Measurements from ENCODE around the gene RCCD1. TPM values are rescaled to one million over a fixed set of nuclear protein-coding genes. Genes with fewer than 3 reads are reported as not detected.

Gene RCCD1
- total RNA-seq: 10 to 100 TPM; 30.0 to 30.9 TPM

GRCh38 chr15:90954712-90955623 is at the start of gene RCCD1:
Gene RCCD1, plus strand, starts transcription at chr15:90954884. Its CDS starts 1,851 bp downstream, at chr15:90956735.
- no peaks in the 10 kb centered on the region for H3K9me3 Mint-ChIP-seq
- H3K27me3 Mint-ChIP-seq: no peaks in the 10 kb centered on the region
- no peak for TF ChIP-seq CTCF (IDR thresholded peaks at IDR 0.05)
- peak; percentile 94 for ATAC-seq
- H3K27ac Mint-ChIP-seq: peak within 1 kb of the TSS; percentile 94
- peak within 1 kb of the TSS; percentile 85 for H3K4me3 Mint-ChIP-seq
- CTCF ChIA-PET: interaction anchor here (1.0 to 8.0 kb wide), 13 partner anchors 11 to 317 kb away, joined by 3 to 178 read pairs (median 20); partner anchors contain the start of genes HDDC3, MAN2A2, SV2B and UNC45A
- intact Hi-C loops (cut with micrococcal nuclease): loop anchor here (5.0 kb wide), 1 partner anchor 317 kb away; no protein-coding TSS in a partner anchor
- peaks cover 38% of the 10 kb centered on the region for H3K36me3 Mint-ChIP-seq (ENCODE audit: low read depth)
- DNase-seq: peak; percentile 96
- POLR2A ChIA-PET: interaction anchor here (0.7 to 8.3 kb wide), 12 partner anchors 17 to 72 kb away, joined by 3 to 98 read pairs (median 4); partner anchors contain the start of genes HDDC3, MAN2A2 and UNC45A
- H3K4me1 Mint-ChIP-seq (ENCODE audit: low read depth): peaks cover 5% of the 10 kb centered on the region

GRCh38 chr15:90905306-90906180 is 49.1 kb upstream of the RCCD1 start:
- ATAC-seq: no peak
- H3K9me3 Mint-ChIP-seq: no peaks in the 10 kb centered on the region
- H3K27ac Mint-ChIP-seq: no peak overlapping the region
- intact Hi-C loops (cut with micrococcal nuclease): no loop called here
- POLR2A ChIA-PET: interaction anchor here (1.2 to 14.2 kb wide), 8 partner anchors 9 to 188 kb away, joined by 3 to 133 read pairs (median 6); partner anchors contain the start of genes BLM, HDDC3, RCCD1 and UNC45A
- no peak for TF ChIP-seq CTCF (IDR thresholded peaks at IDR 0.05)
- H3K27me3 Mint-ChIP-seq: no peaks in the 10 kb centered on the region
- H3K4me3 Mint-ChIP-seq: no peak overlapping the region
- no peak for DNase-seq
- peaks cover 22% of the 10 kb centered on the region for H3K4me1 Mint-ChIP-seq (ENCODE audit: low read depth)
- CTCF ChIA-PET: interaction anchor here (1.3 to 16.4 kb wide), 3 partner anchors 13 to 28 kb away, joined by 3 to 255 read pairs (median 89); partner anchors contain the start of genes FES, HDDC3 and UNC45A
- H3K36me3 Mint-ChIP-seq (ENCODE audit: low read depth): peaks cover 45% of the 10 kb centered on the region

GRCh38 chr15:90906181-90906849 is 48.4 kb upstream of the RCCD1 start:
- DNase-seq (no peak), ATAC-seq (no peak)
- TF ChIP-seq CTCF (IDR thresholded peaks at IDR 0.05): no peak
- POLR2A ChIA-PET: interaction anchor here (1.2 to 14.2 kb wide), 3 partner anchors 8 to 26 kb away, joined by 5 to 133 read pairs (median 12); partner anchors contain the start of genes HDDC3 and UNC45A
- Mint-ChIP-seq H3K27me3 (no peaks in the 10 kb centered on the region), H3K4me1 (ENCODE audit: low read depth) (peaks cover 19% of the 10 kb centered on the region), H3K9me3 (no peaks in the 10 kb centered on the region), H3K4me3 (no peak overlapping the region), H3K27ac (no peak overlapping the region), H3K36me3 (ENCODE audit: low read depth) (peaks cover 47% of the 10 kb centered on the region)
- CTCF ChIA-PET: interaction anchor here (13.1 to 16.4 kb wide), 2 partner anchors 21 to 27 kb away, joined by 89 to 255 read pairs; partner anchors contain the start of genes FES, HDDC3 and UNC45A
- intact Hi-C loops (cut with micrococcal nuclease): no loop called here

GRCh38 chr15:90907051-90907660 is 47.5 kb upstream of the RCCD1 start:
- Mint-ChIP-seq H3K4me1 (ENCODE audit: low read depth) (peaks cover 12% of the 10 kb centered on the region), H3K36me3 (ENCODE audit: low read depth) (peaks cover 47% of the 10 kb centered on the region), H3K4me3 (no peak overlapping the region), H3K27me3 (no peaks in the 10 kb centered on the region), H3K9me3 (no peaks in the 10 kb centered on the region), H3K27ac (no peak overlapping the region)
- POLR2A ChIA-PET: interaction anchor here (0.7 to 14.2 kb wide), 3 partner anchors 11 to 25 kb away, joined by 3 to 133 read pairs (median 5); partner anchors contain the start of genes HDDC3 and UNC45A
- CTCF ChIA-PET: interaction anchor here (16.4 kb wide), 1 partner anchor 26 kb away, joined by 255 read pairs; the partner anchor contains the start of genes HDDC3 and UNC45A
- no peak for DNase-seq
- no peak for ATAC-seq
- intact Hi-C loops (cut with micrococcal nuclease): no loop called here
- no peak for TF ChIP-seq CTCF (IDR thresholded peaks at IDR 0.05)
